ENCODE results near the gene TOM1L2. TPM values are rescaled to one million over a fixed set of nuclear protein-coding genes. Genes with fewer than 3 reads are reported as not detected.

TOM1L2 gene
- total RNA-seq, 2 donors from 2014 or later, result 47.6 to 68.7 TPM

GRCh38 chr17:17899486-17899885 is 72.7 kb downstream of the TOM1L2 start:
- intact Hi-C loops (cut with DNase I), result no loop called here
- Histone ChIP-seq H3K9ac (ENCODE audit: low read depth in 2 of 2, low read length in 2 of 2) (no peak overlapping the region), H3K27me3 (no peaks in the 10 kb centered on the region), H3K9me3 (no peaks in the 10 kb centered on the region), H3K36me3 (no peaks in the 10 kb centered on the region), H3K4me3 (no peak overlapping the region), H3K4me1 (no peaks in the 10 kb centered on the region), H3K27ac (no peak overlapping the region)
- no peak for DNase-seq
- no peak for TF ChIP-seq CTCF (IDR thresholded peaks at IDR 0.05)

DNA sequence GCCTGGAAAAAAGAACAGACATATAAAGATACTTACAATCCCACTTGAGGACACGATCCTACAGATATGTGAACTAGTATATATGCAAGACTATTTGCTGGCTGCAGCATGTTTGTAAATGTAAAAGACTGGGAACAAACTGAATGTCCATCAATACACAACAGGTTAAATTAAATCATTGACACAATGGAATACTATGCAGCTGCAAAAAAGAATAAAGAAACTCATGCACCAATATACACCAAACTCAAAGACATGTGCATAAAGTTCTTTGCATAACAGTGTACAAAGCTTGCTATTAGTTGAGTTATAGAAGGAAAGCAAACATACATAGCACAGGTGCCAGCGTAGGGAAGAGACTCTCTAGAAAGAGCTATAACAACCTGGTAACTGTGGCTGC is 73.5 kb downstream of the TOM1L2 start:
- Histone ChIP-seq H3K9me3 (no peaks in the 10 kb centered on the region), H3K27me3 (no peaks in the 10 kb centered on the region), H3K4me1 (no peaks in the 10 kb centered on the region), H3K9ac (ENCODE audit: low read depth in 2 of 2, low read length in 2 of 2) (no peak overlapping the region), H3K36me3 (no peaks in the 10 kb centered on the region), H3K4me3 (no peak overlapping the region), H3K27ac (no peak overlapping the region)
- no peak for DNase-seq
- TF ChIP-seq CTCF (IDR thresholded peaks at IDR 0.05), result no peak
- intact Hi-C loops (cut with DNase I), result no loop called here

DNA sequence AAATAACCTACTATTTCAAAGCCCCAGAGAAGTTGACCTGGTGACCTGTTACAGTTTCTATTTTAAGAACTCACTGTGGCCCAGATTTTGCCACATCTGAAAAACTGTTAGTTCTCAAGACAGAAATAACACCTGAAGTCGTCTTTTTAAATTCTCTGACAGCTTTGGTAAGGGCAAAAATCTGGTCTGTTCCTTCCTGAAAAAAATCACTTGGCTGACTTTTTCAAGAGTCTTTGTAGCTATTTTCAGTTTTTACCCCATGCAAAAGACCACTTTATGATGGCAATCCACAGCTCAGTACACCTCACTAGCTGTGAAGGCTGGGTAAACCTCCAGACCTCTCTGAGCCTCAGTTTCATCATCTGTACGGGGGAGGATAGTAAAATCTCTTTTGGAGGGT is 74.8 kb downstream of the TOM1L2 start:
- no peak for TF ChIP-seq CTCF (IDR thresholded peaks at IDR 0.05)
- Histone ChIP-seq H3K9ac (ENCODE audit: low read depth in 2 of 2, low read length in 2 of 2) (no peak overlapping the region), H3K27me3 (no peaks in the 10 kb centered on the region), H3K27ac (no peak overlapping the region), H3K36me3 (no peaks in the 10 kb centered on the region), H3K4me3 (no peak overlapping the region), H3K4me1 (no peaks in the 10 kb centered on the region), H3K9me3 (no peaks in the 10 kb centered on the region)
- DNase-seq, result no peak
- intact Hi-C loops (cut with DNase I), result no loop called here

- Histone ChIP-seq H3K9me3 (no peaks in the 10 kb centered on the region), H3K27me3 (no peaks in the 10 kb centered on the region), H3K4me1 (no peaks in the 10 kb centered on the region), H3K27ac (no peak overlapping the region), H3K4me3 (no peak overlapping the region), H3K9ac (ENCODE audit: low read depth in 2 of 2, low read length in 2 of 2) (no peak overlapping the region), H3K36me3 (no peaks in the 10 kb centered on the region)
- DNase-seq, result no peak
- TF ChIP-seq CTCF (IDR thresholded peaks at IDR 0.05), result no peak
- intact Hi-C loops (cut with DNase I), result no loop called here
Observed at GRCh38 chr17:17896746-17897145, 75.5 kb downstream of the TOM1L2 start.

DNA sequence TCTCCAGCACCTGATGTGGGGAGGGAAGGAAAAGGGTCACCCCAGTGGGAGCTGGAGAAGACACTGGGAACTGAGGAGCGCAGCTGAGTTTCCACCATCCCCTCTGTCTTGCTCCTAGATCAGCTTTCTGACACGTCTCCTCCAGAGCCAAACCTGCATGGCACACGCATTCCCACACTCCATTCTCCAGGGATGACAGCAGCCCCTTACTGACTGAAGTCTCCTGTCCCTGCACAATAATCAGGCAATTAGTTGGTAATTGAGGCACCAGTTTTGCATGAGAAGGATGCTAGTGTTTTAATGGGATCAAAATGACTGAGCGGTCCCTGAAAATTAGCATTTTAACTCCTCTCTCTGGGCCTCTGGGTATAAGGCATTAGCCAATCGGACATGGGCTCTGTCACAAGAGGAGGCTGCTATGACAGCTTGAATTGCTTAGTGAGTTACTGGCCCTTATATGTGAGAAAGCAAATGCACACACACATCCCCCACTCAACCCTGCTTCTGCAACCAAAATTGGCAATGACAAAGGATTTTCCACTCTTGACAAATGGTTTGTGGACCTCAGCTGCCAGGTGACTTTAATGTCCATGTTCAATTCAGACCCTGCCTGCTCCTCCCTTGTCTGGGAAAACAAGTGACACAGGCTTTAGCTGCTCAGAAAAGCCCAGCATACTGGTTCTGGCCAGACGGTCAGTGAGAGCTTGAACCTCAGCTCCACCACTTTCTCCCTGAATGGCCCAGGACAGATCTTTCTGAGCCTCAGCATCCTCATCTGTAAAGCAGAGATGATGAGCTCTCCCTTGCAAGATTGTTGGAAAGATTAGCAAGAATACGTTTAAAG is 78.2 kb downstream of the TOM1L2 start:
- intact Hi-C loops (cut with DNase I), result no loop called here
- no peaks in the 10 kb centered on the region for H3K27me3 ChIP-seq
- H3K4me1 ChIP-seq, result no peaks in the 10 kb centered on the region
- no peak for TF ChIP-seq CTCF (IDR thresholded peaks at IDR 0.05)
- H3K9me3 ChIP-seq, result no peaks in the 10 kb centered on the region
- H3K9ac ChIP-seq (ENCODE audit: low read depth in 2 of 2, low read length in 2 of 2), result no peak overlapping the region
- H3K27ac ChIP-seq, result no peak overlapping the region
- no peaks in the 10 kb centered on the region for H3K36me3 ChIP-seq
- no peak for DNase-seq
- H3K4me3 ChIP-seq, result no peak overlapping the region

All from colonic mucosa (tissue), 4 donors.